HepG2 (cell line): ENCODE measurements around the gene RGS10. TPM values are rescaled to one million over a fixed set of nuclear protein-coding genes. Genes with fewer than 3 reads are reported as not detected.
"Not testable (repeated sequence)": the region's sequence is repeated elsewhere in the genome, so short reads cannot be mapped to it uniquely, and the experiment has no call there.

Experiments used
- ATAC-seq: fragments of 200-7000 bp; cut with Tn5 transposase; 3 replicates; pipeline ENCODE4 v1.9.1; 2020; ENCODE audit warnings: mild to moderate bottlenecking, moderate library complexity
- BruUV-seq: library from RNA; stranded (reverse); fragments of 400-500 nt; replicated peaks from 2 replicates; lab custom pipeline; 2021; lab: Mats Ljungman, UMichigan
- CTCF ChIA-PET: fragments of 300-600 bp; formaldehyde crosslinking; extraction: SDS; loops from one replicate; lab custom pipeline; 2021; ENCODE audit warnings: low total read pairs, inconsistent platforms, low intra/inter-chr PET ratio; lab: Yijun Ruan, JAX
- POLR2A ChIA-PET: fragments of 350-600 bp; sonication (Branson Sonifier 250); formaldehyde crosslinking; loops from one replicate; lab custom pipeline; 2020; ENCODE audit warnings: antibody characterized with exemption, inconsistent platforms; lab: Yijun Ruan, JAX
- DNase-seq: peaks from one replicate; pipeline ENCODE4 v3.0.0-alpha.2; 2015; ENCODE audit warnings: low spot score
- FAIRE-seq: peaks from 3 replicates; lab custom pipeline; 2011; peaks lifted over from hg19 to GRCh38; lab: Jason Lieb, UNC
- H2AFZ ChIP-seq: one replicate; pipeline ENCODE4 v1.6.1; 2011; ENCODE audit warnings: low read length, inconsistent platforms
- H3K27ac ChIP-seq: fragments of 300-600 bp; 3 replicates; pipeline ENCODE4 v1.8.0; 2011; ENCODE audit warnings: mixed run types, mild to moderate bottlenecking, mixed read lengths, low read length, inconsistent platforms; ENCODE audit not compliant: insufficient read depth; ENCODE audit errors: extremely low read length
- H3K27me3 ChIP-seq, 2 experiments: fragments of 200-600 bp in 1 of 2; 2 replicates in 1 of 2; 3 replicates in 1 of 2; pipeline versions ENCODE4 v1.6.0 to v1.8.0; 2011; ENCODE audit warnings: low read length in 2 of 2, mild to moderate bottlenecking in 2 of 2, moderate library complexity in 2 of 2, inconsistent platforms in 1 of 2; ENCODE audit not compliant: insufficient read depth in 2 of 2, control insufficient read depth in 1 of 2
- H3K36me3 ChIP-seq, 2 experiments: fragments of 200-600 bp in 1 of 2; replicated peaks in 1 of 2; 2 replicates in 1 of 2; 3 replicates in 1 of 2; pipeline versions ENCODE4 v1.5.1 to v1.8.0; 2011; ENCODE audit warnings: low read length in 2 of 2, inconsistent platforms in 1 of 2; ENCODE audit not compliant: insufficient read depth in 2 of 2, control insufficient read depth in 1 of 2
- H3K4me1 ChIP-seq: 2 replicates; pipeline ENCODE4 v1.5.1; 2012; ENCODE audit warnings: low read length, inconsistent platforms; ENCODE audit not compliant: insufficient read depth
- H3K4me2 ChIP-seq: 2 replicates; pipeline ENCODE4 v1.6.0; 2011; ENCODE audit warnings: low read depth, low read length, inconsistent platforms
- H3K4me3 ChIP-seq, 3 experiments: fragments of 200-600 bp in 1 of 3; sonication (generic), shearing (Covaris generic) in 1 of 3; replicated peaks in 1 of 3; 2 replicates each; pipeline ENCODE4 v1.5.1; 2011 to 2016; ENCODE audit warnings: low read length in 3 of 3, inconsistent platforms in 2 of 3, low read depth in 2 of 3, mild to moderate bottlenecking in 2 of 3, control low read depth in 1 of 3, mixed read lengths in 1 of 3; ENCODE audit not compliant: insufficient read depth in 1 of 3
- H3K79me2 ChIP-seq: one replicate; pipeline ENCODE4 v1.6.1; 2011; ENCODE audit warnings: low read length, inconsistent platforms; ENCODE audit not compliant: insufficient read depth
- H3K9ac ChIP-seq: 2 replicates; pipeline ENCODE4 v1.6.0; 2011; ENCODE audit warnings: mild to moderate bottlenecking, low read depth, low read length, inconsistent platforms; ENCODE audit not compliant: insufficient read depth
- H3K9me3 ChIP-seq: 2 replicates; pipeline ENCODE4 v1.5.1; 2012; ENCODE audit warnings: mild to moderate bottlenecking, low read length
- H4K20me1 ChIP-seq: 2 replicates; pipeline ENCODE4 v1.6.0; 2011; ENCODE audit warnings: inconsistent platforms, mild to moderate bottlenecking, low read length, moderate library complexity; ENCODE audit not compliant: insufficient read depth
- ATF6 ChIP-seq: sonication (generic); formaldehyde crosslinking; conservative IDR thresholded peaks from 2 replicates; pipeline ENCODE4 v1.4.0; 2020; ENCODE audit warnings: missing genetic modification reagents
- CENPT ChIP-seq: sonication (generic); formaldehyde crosslinking; IDR thresholded peaks from 2 replicates; pipeline ENCODE4 v1.8.0; 2022; ENCODE audit warnings: low read depth, mild to moderate bottlenecking, moderate library complexity, missing genetic modification reagents
- CREB1 ChIP-seq, 2 experiments: fragments of 450-650 bp in 1 of 2; IDR thresholded peaks; 2 replicates each; pipeline ENCODE4 v1.6.1; 2016 to 2017; ENCODE audit warnings: control low read depth in 1 of 2, mild to moderate bottlenecking in 1 of 2, missing compliant biosample characterization in 1 of 2, missing genetic modification characterization in 1 of 2
- E2F1 ChIP-seq: sonication (generic); formaldehyde crosslinking; IDR thresholded peaks from 2 replicates; pipeline ENCODE4 v1.5.0; 2020; ENCODE audit warnings: missing genetic modification reagents
- HNF4G ChIP-seq, 2 experiments: sonication (generic) in 1 of 2; formaldehyde crosslinking in 1 of 2; IDR thresholded peaks; 2 replicates each; pipeline versions ENCODE4 v1.4.0 to v1.6.1; 2011 to 2020; ENCODE audit warnings: borderline replicate concordance in 2 of 2, low read depth in 2 of 2, mild to moderate bottlenecking in 2 of 2, low read length in 1 of 2, missing genetic modification reagents in 1 of 2, moderate library complexity in 1 of 2
- NBN ChIP-seq: fragments of 450-650 bp; conservative IDR thresholded peaks from 2 replicates; pipeline ENCODE4 v1.6.1; 2017
- PCBP2 ChIP-seq: fragments of 200-400 bp; formaldehyde crosslinking; optimal IDR thresholded peaks from 2 replicates; pipeline ENCODE3; 2018; ENCODE audit warnings: low read length, low read depth; ENCODE audit not compliant: poor library complexity, severe bottlenecking
- ZNF460 ChIP-seq: sonication (generic); formaldehyde crosslinking; IDR thresholded peaks from 2 replicates; pipeline ENCODE4 v1.5.1; 2020; ENCODE audit warnings: missing genetic modification reagents, mild to moderate bottlenecking, borderline replicate concordance
- ZNF644 ChIP-seq: IDR thresholded peaks from 2 replicates; pipeline ENCODE4 v1.6.1; 2016; ENCODE audit warnings: low read depth
- ZNF816 ChIP-seq: sonication (generic); formaldehyde crosslinking; IDR thresholded peaks from 2 replicates; pipeline ENCODE4 v1.8.0; 2022; ENCODE audit warnings: missing genetic modification reagents, mild to moderate bottlenecking, borderline replicate concordance
- WGBS: methylation state at CpG from one replicate; pipeline ENCODE4 v1.1.6; 2017; ENCODE audit warnings: low lambda C conversion rate; 5-methylcytosine and 5-hydroxymethylcytosine counted together
- in situ Hi-C: cut with HindIII; loops from 2 replicates; pipeline ENCODE4 v1.10.0; 2017; ENCODE audit warnings: low pct_unique_long_range_greater_than_20kb; ENCODE audit not compliant: extremely low pct_ligation_motif_present
- intact Hi-C: fragments of 100-400 bp; cut with micrococcal nuclease; formaldehyde crosslinking; loops from one replicate; pipeline ENCODE4 v1.10.0; 2022; ENCODE audit not compliant: unreplicated experiment
- polyA plus RNA-seq, 8 experiments: library from polyadenylated mRNA; depleted of rRNA in 3 of 8; stranded (reverse) in 7 of 8; unstranded in 1 of 8; fragments of >200 nt; fragmentation: Illumina TruSeq in 4 of 8; extraction: Trizol in 4 of 8; gene quantifications; 2 replicates each; pipeline versions ENCODE4 v1.2.1 to v1.2.3, GENCODE V29; 2011 to 2016; ENCODE audit warnings: low read depth in 4 of 8, missing spikeins in 1 of 8, mixed read lengths in 1 of 8; ENCODE audit not compliant: insufficient read depth in 1 of 8
- total RNA-seq, 5 experiments: library from RNA; depleted of rRNA; stranded (reverse); fragments of >200 nt; fragmentation: Illumina TruSeq; extraction: Trizol; gene quantifications; 2 replicates each; pipeline ENCODE4 v1.2.3, GENCODE V29; 2016; ENCODE audit warnings: low read depth in 1 of 5

Gene RGS10
- total and polyA plus RNA-seq, 2 of the 13 experiments (the other 11 are each of a cell fraction or from before 2014, with no cell fraction given), result 1.7 to 5.1 TPM

GRCh38 chr10:119531067-119531466, 11.5 kb downstream of the RGS10 start (continued):
- TF ChIP-seq HNF4G (IDR thresholded peaks at IDR 0.05; ENCODE audit: borderline replicate concordance, low read depth, low read length) (no peak), HNF4G (CRISPR knock-in tag; IDR thresholded peaks at IDR 0.05; ENCODE audit: borderline replicate concordance, low read depth) (no peak), PCBP2 (no peak)

- H3K4me2 ChIP-seq, H3K27ac ChIP-seq, H4K20me1 ChIP-seq, H3K27me3 ChIP-seq, intact Hi-C loops, H3K36me3 ChIP-seq, H3K79me2 ChIP-seq, H3K9me3 ChIP-seq, ATAC-seq, H2AFZ ChIP-seq, POLR2A ChIA-PET, CTCF ChIA-PET, BruUV-seq, FAIRE-seq, DNase-seq, H3K4me3 ChIP-seq, H3K9ac ChIP-seq: not testable (repeated sequence)
- peaks cover 21% of the 10 kb centered on the region for H3K4me1 ChIP-seq
- in situ Hi-C loops, result loop anchor here (25.0 kb wide), 1 partner anchor 341 kb away; the partner anchor contains the start of gene PRDX3
- 65% methylated on average over 8 of the region's 8 CpGs for WGBS
Measured at GRCh38 chr10:119528663-119529237, 13.8 kb downstream of the RGS10 start.

DNA sequence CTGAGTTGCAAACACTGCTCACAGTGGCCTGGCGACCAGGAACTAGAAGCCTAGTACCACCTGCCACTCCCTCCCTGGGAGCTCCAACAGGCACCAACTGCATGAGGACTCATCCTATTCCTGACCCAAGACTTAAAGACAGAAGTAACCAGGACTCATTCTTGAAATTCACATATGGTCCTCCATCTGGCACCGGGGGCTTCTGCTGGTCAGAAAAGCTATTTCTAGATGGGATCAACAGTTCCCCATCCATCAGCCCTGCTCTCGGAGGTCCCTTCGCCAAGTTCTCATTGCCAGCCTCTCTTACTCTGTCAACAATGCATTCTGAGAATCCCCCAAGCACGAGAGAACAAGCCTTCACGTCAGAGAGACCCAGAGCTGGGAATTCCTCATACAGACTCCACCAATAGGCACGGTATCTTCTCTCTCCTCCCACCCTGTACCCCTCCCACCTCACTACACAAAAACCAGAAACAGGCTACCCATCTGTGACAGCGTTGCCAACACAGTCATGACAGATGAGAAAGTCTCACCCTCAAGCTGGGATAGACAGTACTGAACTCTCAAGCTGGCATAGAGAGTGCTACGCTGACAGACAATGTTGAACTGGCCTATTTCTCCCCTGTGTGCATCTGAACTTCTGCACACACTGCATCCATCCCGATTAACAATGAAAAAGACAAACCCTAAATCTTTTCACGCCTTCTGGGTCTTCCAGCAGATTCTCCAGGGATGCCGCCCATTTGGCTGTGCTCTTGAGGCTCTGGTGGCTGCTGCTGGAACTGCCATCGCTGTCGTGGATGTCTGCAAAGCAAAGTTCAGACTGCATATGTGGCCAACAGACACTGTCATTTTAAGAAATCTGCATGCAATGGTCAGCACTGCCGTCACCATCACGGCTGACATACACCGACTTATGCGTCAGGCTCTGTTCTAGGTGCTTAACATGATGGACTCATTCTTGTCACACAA, 15.6 kb downstream of the RGS10 start:
- ATAC-seq, result peak; percentile 78
- CTCF ChIA-PET, result no interaction called here
- in situ Hi-C loops, result loop anchor here (25.0 kb wide), 1 partner anchor 340 kb away; the partner anchor contains the start of gene PRDX3
- TF ChIP-seq CREB1 (IDR thresholded peaks at IDR 0.05) (no peak), CREB1 (CRISPR knock-in tag; IDR thresholded peaks at IDR 0.05) (no peak), CENPT (no peak), ATF6 (CRISPR knock-in tag) (no peak), ZNF460 (no peak), E2F1 (CRISPR knock-in tag) (no peak), ZNF816 (no peak), ZNF644 (no peak), NBN (no peak)

More for the DNA sequence above, 15.6 kb downstream of the RGS10 start:
- DNase-seq (no peak), FAIRE-seq (no peak)
- Histone ChIP-seq H3K27ac (no peak overlapping the region), H3K79me2 (no peaks in the 10 kb centered on the region), H3K9me3 (no peaks in the 10 kb centered on the region), H3K4me3 (no peak overlapping the region), H3K4me1 (peaks cover 36% of the 10 kb centered on the region), H3K27me3 (no peaks in the 10 kb centered on the region), H3K9ac (no peak overlapping the region), H3K36me3 (no peaks in the 10 kb centered on the region), H3K4me2 (no peak overlapping the region), H2AFZ (no peak overlapping the region), H4K20me1 (no peaks in the 10 kb centered on the region)
- 51% methylated on average over 16 of the region's 18 CpGs for WGBS
- no TSS peak for BruUV-seq
- intact Hi-C loops, result no loop called here
- POLR2A ChIA-PET, result no interaction called here
